ENCODE measurements around the gene TBC1D1. TPM values are rescaled to one million over a fixed set of nuclear protein-coding genes. Genes with fewer than 3 reads are reported as not detected.
A peak's percentile ranks its signal among the peaks of the same experiment; 100 is the strongest.

The TBC1D1 gene
- total and polyA plus RNA-seq, 2 experiments from 2014 or later, result 53.9 to 151 TPM

DNA sequence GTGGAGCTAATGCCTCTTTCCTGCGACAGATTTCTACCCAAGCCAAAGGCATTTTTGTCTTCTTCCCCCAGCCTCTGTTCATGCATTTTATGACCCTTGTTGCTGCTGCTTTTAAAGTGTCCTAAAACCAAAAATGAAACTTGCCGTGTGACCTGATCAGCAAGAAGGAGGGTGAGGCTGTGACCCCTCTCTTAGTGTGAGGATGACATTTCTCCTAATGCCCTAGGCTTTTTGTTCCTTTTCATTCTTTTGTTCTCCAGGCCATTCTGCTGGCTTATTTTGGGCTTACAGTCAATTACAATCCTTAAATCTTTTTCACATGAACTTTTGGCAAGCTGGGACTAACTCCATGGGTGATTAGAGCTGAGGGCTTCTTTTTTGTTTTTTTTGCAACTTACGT lies 103.7 kb downstream of the TBC1D1 start (continued):
- TF ChIP-seq, protein P1, sequence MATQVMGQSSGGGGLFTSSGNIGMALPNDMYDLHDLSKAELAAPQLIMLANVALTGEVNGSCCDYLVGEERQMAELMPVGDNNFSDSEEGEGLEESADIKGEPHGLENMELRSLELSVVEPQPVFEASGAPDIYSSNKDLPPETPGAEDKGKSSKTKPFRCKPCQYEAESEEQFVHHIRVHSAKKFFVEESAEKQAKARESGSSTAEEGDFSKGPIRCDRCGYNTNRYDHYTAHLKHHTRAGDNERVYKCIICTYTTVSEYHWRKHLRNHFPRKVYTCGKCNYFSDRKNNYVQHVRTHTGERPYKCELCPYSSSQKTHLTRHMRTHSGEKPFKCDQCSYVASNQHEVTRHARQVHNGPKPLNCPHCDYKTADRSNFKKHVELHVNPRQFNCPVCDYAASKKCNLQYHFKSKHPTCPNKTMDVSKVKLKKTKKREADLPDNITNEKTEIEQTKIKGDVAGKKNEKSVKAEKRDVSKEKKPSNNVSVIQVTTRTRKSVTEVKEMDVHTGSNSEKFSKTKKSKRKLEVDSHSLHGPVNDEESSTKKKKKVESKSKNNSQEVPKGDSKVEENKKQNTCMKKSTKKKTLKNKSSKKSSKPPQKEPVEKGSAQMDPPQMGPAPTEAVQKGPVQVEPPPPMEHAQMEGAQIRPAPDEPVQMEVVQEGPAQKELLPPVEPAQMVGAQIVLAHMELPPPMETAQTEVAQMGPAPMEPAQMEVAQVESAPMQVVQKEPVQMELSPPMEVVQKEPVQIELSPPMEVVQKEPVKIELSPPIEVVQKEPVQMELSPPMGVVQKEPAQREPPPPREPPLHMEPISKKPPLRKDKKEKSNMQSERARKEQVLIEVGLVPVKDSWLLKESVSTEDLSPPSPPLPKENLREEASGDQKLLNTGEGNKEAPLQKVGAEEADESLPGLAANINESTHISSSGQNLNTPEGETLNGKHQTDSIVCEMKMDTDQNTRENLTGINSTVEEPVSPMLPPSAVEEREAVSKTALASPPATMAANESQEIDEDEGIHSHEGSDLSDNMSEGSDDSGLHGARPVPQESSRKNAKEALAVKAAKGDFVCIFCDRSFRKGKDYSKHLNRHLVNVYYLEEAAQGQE (IDR thresholded peaks at IDR 0.05; ENCODE audit: unreplicated experiment), result no peak
- TF ChIP-seq, protein P2, sequence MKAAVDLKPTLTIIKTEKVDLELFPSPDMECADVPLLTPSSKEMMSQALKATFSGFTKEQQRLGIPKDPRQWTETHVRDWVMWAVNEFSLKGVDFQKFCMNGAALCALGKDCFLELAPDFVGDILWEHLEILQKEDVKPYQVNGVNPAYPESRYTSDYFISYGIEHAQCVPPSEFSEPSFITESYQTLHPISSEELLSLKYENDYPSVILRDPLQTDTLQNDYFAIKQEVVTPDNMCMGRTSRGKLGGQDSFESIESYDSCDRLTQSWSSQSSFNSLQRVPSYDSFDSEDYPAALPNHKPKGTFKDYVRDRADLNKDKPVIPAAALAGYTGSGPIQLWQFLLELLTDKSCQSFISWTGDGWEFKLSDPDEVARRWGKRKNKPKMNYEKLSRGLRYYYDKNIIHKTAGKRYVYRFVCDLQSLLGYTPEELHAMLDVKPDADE (IDR thresholded peaks at IDR 0.05), result no peak
- TF ChIP-seq POLR2AphosphoS5 (IDR thresholded peaks at IDR 0.05; ENCODE audit: low read depth) (no peak), STAT1 (IDR thresholded peaks at IDR 0.05; ENCODE audit: unreplicated experiment) (no peak), NANOG (IDR thresholded peaks at IDR 0.05; ENCODE audit: borderline replicate concordance) (no peak), EZH2 (IDR thresholded peaks at IDR 0.05; ENCODE audit: low read depth, unreplicated experiment) (no peak), CREB1 (CRISPR knock-in tag; IDR thresholded peaks at IDR 0.05; ENCODE audit: low read depth) (no peak)

- Mint-ChIP-seq H3K4me1 (peaks cover 61% of the 10 kb centered on the region), H3K27me3 (ENCODE audit: insufficient read depth, low read depth, poor library complexity) (peaks cover 6% of the 10 kb centered on the region), H3K27ac (no peak overlapping the region; the same call in 1 of the 2 replicates), H3K36me3 (ENCODE audit: low read depth) (peaks cover 4% of the 10 kb centered on the region; the same call in 2 of the 3 replicates), H3K4me3 (no peak overlapping the region), H3K9me3 (peaks cover 3% of the 10 kb centered on the region; the same call in 2 of the 3 replicates)
- H3K27me3 ChIP-seq (ENCODE audit: insufficient read depth), result no peaks in the 10 kb centered on the region
- H3K4me2 ChIP-seq, result no peak overlapping the region
- DNase-seq (ENCODE audit: low spot score) (no peak), ATAC-seq (no peak)
- TF ChIP-seq ZNF331 (CRISPR knock-in tag; IDR thresholded peaks at IDR 0.05; ENCODE audit: low read depth) (no peak), POLR2AphosphoS5 (IDR thresholded peaks at IDR 0.05; ENCODE audit: low read depth) (no peak), EZH2 (IDR thresholded peaks at IDR 0.05; ENCODE audit: low read depth, unreplicated experiment) (no peak), CTCF (conservative IDR thresholded peaks at IDR 0.05; ENCODE audit: low read depth in 2 of 2) (no peak), NANOG (IDR thresholded peaks at IDR 0.05; ENCODE audit: borderline replicate concordance) (no peak), ZNF114 (CRISPR knock-in tag; IDR thresholded peaks at IDR 0.05) (no peak), CREB1 (CRISPR knock-in tag; IDR thresholded peaks at IDR 0.05; ENCODE audit: low read depth) (no peak)
- TF ChIP-seq, protein P2 (IDR thresholded peaks at IDR 0.05), result no peak
- peaks cover 88% of the 10 kb centered on the region for H3K79me2 ChIP-seq (replicated peaks; ENCODE audit: insufficient read depth)
- no peaks in the 10 kb centered on the region for H3F3A ChIP-seq (replicated peaks; ENCODE audit: low read depth)
- H3K27ac ChIP-seq (ENCODE audit: low read depth), result 0 out of 2 replicates have a peak overlapping the region, but pooled peaks have one; percentile 60
- H2AFZ ChIP-seq, result no peak overlapping the region
- H3K4me3 ChIP-seq, result no peak overlapping the region
- H3K36me3 ChIP-seq (ENCODE audit: insufficient read depth), result no peaks in the 10 kb centered on the region
- no peaks in the 10 kb centered on the region for H3K9me2 ChIP-seq (ENCODE audit: insufficient read depth)
- peaks cover 26% of the 10 kb centered on the region for H3K4me1 ChIP-seq (ENCODE audit: insufficient read depth)
- H4K20me1 ChIP-seq (replicated peaks; ENCODE audit: insufficient read depth), result no peaks in the 10 kb centered on the region
Measured at GRCh38 chr4:37995299-37995821, 104.5 kb downstream of the TBC1D1 start.

Data from GM23338 (cell line).